SU-DHL-6 (cell line): ENCODE data around the gene ACTL6A.

Source experiments
- H2AFZ ChIP-seq: fragments of 200-600 bp; sonication (generic); 2 replicates; pipeline ENCODE4 v1.6.1; 2014; ENCODE audit warnings: low read depth, mild to moderate bottlenecking, moderate library complexity, mixed read lengths, antibody characterized with exemption, low read length; ENCODE audit not compliant: severe bottlenecking
- H3F3A ChIP-seq: fragments of 200-600 bp; shearing (Covaris generic); 2 replicates; pipeline ENCODE4 v1.6.0; 2016; ENCODE audit warnings: antibody characterized with exemption, mild to moderate bottlenecking; ENCODE audit not compliant: insufficient read depth
- H3K27ac ChIP-seq: fragments of 200-600 bp; sonication (generic); 2 replicates; pipeline ENCODE4 v1.5.1; 2016; ENCODE audit warnings: low read depth, mild to moderate bottlenecking, low read length, moderate library complexity, mixed read lengths
- H3K27me3 ChIP-seq: fragments of 200-600 bp; sonication (generic), shearing (Covaris generic); 2 replicates; pipeline ENCODE4 v1.6.0; 2014; ENCODE audit warnings: mild to moderate bottlenecking, low read length
- H3K36me3 ChIP-seq: fragments of 200-600 bp; sonication (generic); 2 replicates; pipeline ENCODE4 v1.6.1; 2014; ENCODE audit warnings: mild to moderate bottlenecking, low read length, mixed read lengths
- H3K4me2 ChIP-seq: fragments of 300-600, 200-600 bp; shearing (Covaris generic), sonication (generic); 2 replicates; pipeline ENCODE4 v1.6.0; 2014; ENCODE audit warnings: low read length, low read depth, mild to moderate bottlenecking; ENCODE audit not compliant: poor library complexity, severe bottlenecking
- H3K4me3 ChIP-seq: fragments of 200-600 bp; sonication (generic); 2 replicates; pipeline ENCODE4 v1.5.1; 2014; ENCODE audit warnings: antibody characterized with exemption, low read length, mild to moderate bottlenecking, mixed read lengths; ENCODE audit not compliant: insufficient read depth, poor library complexity, severe bottlenecking
- H3K79me2 ChIP-seq: fragments of 200-600 bp; sonication (generic); 2 replicates; pipeline ENCODE4 v1.6.1; 2014; ENCODE audit warnings: mild to moderate bottlenecking, low read length, moderate library complexity; ENCODE audit not compliant: insufficient read depth
- H3K9ac ChIP-seq: fragments of 200-600 bp; sonication (generic); 2 replicates; pipeline ENCODE4 v1.7.0; 2014; ENCODE audit warnings: mild to moderate bottlenecking, low read length
- H3K9me2 ChIP-seq: fragments of 200-600 bp; sonication (generic); replicated peaks from 2 replicates; pipeline ENCODE4 v1.6.1; 2014; ENCODE audit warnings: low read length; ENCODE audit not compliant: insufficient read depth
- H3K9me3 ChIP-seq: fragments of 200-600 bp; sonication (generic); 2 replicates; pipeline ENCODE4 v1.6.1; 2014; ENCODE audit warnings: low read length, mixed read lengths; ENCODE audit not compliant: insufficient read depth
- H4K20me1 ChIP-seq: fragments of 200-600 bp; sonication (generic); 2 replicates; pipeline ENCODE4 v1.6.1; 2014; ENCODE audit warnings: low read depth, mild to moderate bottlenecking, antibody characterized with exemption, low read length, moderate library complexity, mixed read lengths
- EZH2phosphoT487 ChIP-seq: fragments of 200-600 bp; sonication (generic), shearing (Covaris generic); conservative IDR thresholded peaks from 2 replicates; pipeline ENCODE4 v1.6.1; 2018; ENCODE audit warnings: mild to moderate bottlenecking, antibody characterized with exemption, low read length, moderate library complexity, mixed read lengths
- TF ChIP-seq, protein P1 (sequence below): fragments of 200-600 bp; sonication (generic); IDR thresholded peaks from one replicate; pipeline ENCODE4 v1.5.1; 2017; ENCODE audit warnings: antibody characterized with exemption, mild to moderate bottlenecking, low read length, moderate library complexity; ENCODE audit not compliant: insufficient read depth, poor library complexity, severe bottlenecking

Gene ACTL6A

GRCh38 chr3:179622023-179622422 lies 59.3 kb downstream of the ACTL6A start:
- TF ChIP-seq, protein P1, sequence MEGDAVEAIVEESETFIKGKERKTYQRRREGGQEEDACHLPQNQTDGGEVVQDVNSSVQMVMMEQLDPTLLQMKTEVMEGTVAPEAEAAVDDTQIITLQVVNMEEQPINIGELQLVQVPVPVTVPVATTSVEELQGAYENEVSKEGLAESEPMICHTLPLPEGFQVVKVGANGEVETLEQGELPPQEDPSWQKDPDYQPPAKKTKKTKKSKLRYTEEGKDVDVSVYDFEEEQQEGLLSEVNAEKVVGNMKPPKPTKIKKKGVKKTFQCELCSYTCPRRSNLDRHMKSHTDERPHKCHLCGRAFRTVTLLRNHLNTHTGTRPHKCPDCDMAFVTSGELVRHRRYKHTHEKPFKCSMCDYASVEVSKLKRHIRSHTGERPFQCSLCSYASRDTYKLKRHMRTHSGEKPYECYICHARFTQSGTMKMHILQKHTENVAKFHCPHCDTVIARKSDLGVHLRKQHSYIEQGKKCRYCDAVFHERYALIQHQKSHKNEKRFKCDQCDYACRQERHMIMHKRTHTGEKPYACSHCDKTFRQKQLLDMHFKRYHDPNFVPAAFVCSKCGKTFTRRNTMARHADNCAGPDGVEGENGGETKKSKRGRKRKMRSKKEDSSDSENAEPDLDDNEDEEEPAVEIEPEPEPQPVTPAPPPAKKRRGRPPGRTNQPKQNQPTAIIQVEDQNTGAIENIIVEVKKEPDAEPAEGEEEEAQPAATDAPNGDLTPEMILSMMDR: no peak
- no peak for TF ChIP-seq EZH2phosphoT487
- Histone ChIP-seq H3K27me3 (no peaks in the 10 kb centered on the region), H3K27ac (no peak overlapping the region), H2AFZ (no peak overlapping the region), H3K79me2 (no peaks in the 10 kb centered on the region), H3K4me2 (no peak overlapping the region), H4K20me1 (no peaks in the 10 kb centered on the region), H3K4me3 (no peak overlapping the region), H3F3A (no peaks in the 10 kb centered on the region), H3K9me2 (no peaks in the 10 kb centered on the region), H3K9me3 (no peaks in the 10 kb centered on the region), H3K9ac (no peak overlapping the region), H3K36me3 (peaks cover 37% of the 10 kb centered on the region)

- Histone ChIP-seq H3K4me3 (no peak overlapping the region), H4K20me1 (no peaks in the 10 kb centered on the region), H3K79me2 (no peaks in the 10 kb centered on the region), H2AFZ (no peak overlapping the region), H3K27me3 (no peaks in the 10 kb centered on the region), H3K9me3 (no peaks in the 10 kb centered on the region), H3K27ac (no peak overlapping the region), H3K9me2 (no peaks in the 10 kb centered on the region), H3K9ac (no peak overlapping the region), H3K4me2 (no peak overlapping the region), H3K36me3 (peaks cover 20% of the 10 kb centered on the region), H3F3A (no peaks in the 10 kb centered on the region)
- TF ChIP-seq, protein P1: no peak
- no peak for TF ChIP-seq EZH2phosphoT487
Observed at GRCh38 chr3:179624451-179624850, 61.7 kb downstream of the ACTL6A start.

DNA sequence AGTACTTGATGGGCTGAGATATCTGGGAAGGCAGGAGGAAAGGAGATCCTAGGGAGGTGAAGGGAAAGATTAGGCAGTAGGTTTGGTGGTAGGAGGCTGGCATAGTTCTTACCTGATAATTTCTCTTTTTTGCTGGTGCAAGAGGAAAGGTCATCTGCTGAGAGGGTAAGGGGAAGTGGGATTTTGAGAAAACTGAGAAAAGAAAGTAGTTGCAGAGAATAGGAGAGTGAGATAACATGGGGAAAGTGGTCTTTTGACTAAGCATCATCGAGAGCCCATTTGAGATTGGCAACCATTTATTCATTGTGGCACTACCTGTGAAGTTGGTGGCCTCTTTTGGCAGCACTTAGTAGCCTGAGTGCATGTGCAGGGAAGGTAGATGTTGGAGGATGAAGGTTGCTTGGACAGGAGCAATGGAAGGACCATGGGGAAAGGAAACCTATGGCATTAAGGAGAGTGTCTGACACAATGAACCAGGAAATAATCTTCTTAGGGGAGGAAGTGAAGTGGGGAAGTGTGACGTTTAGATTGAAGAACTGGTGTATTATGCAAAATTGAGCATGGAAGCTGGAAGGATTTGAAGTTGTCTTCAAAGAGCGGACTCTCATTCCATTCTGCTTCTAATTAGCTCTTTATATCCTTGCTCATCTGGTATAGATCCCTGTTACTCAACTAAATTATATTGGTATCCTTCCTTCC lies 68.2 kb downstream of the ACTL6A start:
- Histone ChIP-seq H4K20me1 (no peaks in the 10 kb centered on the region), H3K9me3 (no peaks in the 10 kb centered on the region), H3K27me3 (no peaks in the 10 kb centered on the region), H3K36me3 (no peaks in the 10 kb centered on the region), H2AFZ (no peak overlapping the region), H3K4me3 (no peak overlapping the region), H3K9ac (no peak overlapping the region), H3K79me2 (no peaks in the 10 kb centered on the region), H3K4me2 (no peak overlapping the region), H3F3A (no peaks in the 10 kb centered on the region), H3K9me2 (no peaks in the 10 kb centered on the region), H3K27ac (no peak overlapping the region)
- TF ChIP-seq, protein P1: no peak
- TF ChIP-seq EZH2phosphoT487: no peak
